ENCODE results near the gene NAT9. TPM values are rescaled to one million over a fixed set of nuclear protein-coding genes. Genes with fewer than 3 reads are reported as not detected.

Gene NAT9
- total RNA-seq, 1 experiment from 2014 or later, result 35.5 TPM

DNA sequence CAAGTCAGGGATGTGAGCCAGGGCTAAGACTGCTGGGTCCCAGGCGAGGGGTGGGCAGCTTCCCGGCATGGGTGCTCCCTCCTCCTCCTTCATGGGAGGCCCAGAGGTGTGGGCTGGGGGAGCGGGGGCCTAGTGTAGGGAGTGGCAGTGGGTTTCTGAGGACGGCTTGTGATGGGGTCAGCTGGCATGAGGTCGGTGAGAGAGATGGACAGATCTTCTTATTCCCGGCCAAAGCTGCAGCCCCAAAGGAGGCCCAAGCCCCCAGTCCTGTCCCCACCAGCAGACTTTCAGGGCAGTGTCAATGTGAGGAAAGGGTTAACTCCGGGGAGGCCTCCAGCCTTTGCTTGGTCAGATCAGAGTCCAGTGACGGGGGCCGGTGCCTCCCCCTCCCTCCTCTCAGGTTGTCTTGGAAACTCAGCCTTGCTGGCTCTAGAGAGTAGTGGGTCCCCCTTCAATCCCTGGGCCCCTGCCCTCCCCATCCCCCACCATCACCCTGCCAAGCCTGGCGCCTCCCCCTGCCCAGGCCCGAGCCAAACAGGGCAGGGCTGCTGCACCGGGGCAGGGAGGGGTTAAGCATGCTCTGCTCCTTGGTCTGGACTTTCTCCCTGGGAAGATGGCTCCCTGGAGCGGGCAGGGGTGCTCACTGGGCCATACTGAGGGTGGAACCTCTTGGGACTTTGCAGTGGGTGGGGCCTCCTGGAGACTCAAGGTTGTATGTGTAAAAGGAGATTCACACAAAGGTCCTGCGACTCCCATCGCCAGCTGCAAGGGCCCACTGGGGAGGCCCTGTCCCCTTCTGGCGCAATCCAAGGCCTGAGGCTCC, 12.4 kb downstream of the NAT9 start:
- DNase-seq (ENCODE audit: low read depth), result no peak

DNA sequence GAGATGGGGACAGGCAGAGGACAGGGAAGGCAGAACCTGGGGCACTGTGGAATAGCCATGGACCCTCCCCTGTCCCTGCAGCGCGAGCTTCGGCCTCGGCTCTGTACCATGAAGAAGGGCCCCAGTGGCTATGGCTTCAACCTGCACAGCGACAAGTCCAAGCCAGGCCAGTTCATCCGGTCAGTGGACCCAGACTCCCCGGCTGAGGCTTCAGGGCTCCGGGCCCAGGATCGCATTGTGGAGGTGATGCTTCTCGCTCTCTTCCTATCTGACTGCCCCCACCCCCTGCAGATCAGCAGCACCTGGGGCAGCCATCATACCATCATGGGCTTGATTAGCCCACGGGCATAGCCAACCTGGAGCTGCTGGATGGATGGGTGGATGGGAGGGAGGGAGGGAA, 14.2 kb downstream of the NAT9 start:
- DNase-seq (ENCODE audit: low read depth), result no peak

DNA sequence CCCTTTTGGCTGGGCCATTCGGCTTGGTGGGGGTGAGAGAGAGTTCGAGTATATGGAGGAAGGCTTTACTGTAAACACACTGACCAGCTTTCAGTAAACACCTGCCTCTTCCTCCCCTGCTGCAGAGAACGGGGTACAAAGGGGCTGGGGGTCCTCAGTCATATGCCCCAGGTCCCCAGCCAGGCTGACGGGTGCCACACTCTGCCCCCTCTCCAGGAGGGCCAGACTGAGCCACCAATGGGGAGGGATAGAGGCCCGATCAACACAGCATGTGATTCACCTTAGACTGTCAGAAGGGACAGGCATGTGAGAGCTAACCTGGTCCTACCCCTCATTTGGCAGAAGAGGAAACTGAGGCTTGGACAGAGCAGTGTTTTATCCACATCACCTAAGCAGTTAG, 14.7 kb downstream of the NAT9 start:
- no peak for DNase-seq (ENCODE audit: low read depth)

DNA sequence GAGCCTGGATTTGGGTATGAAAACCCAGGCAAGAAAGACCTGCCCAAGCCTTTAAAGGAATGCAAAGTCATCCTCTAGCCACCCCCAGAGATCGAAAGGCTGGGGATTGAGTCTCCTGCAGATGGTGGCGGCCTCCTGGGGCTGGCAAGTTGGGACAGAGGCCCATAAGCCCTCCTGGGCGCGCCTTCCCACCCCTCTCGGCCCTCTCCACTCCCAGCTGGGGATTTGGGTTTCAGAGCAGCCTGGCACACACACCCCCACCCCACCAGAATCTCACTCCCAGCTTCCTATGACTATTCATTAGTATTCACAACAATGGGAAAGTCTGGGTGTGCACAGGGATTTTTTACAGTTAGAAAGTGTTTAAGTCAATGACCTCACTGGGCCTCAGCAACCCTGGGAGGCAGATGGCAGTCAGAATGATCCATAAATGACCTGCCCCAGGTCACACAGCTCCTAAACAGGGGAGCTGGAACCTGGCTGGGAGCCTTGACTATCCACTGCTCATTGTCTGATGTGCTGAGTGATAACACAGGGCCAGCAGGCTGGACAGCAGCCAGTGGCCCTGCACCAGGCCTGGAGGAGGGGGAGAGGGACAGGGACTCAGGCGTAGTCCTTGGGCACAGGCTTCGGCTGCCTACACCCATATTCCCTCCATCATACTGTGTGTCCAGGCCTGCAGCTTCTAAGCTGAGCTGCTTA, 15.6 kb downstream of the NAT9 start:
- DNase-seq (ENCODE audit: low read depth), result no peak

GRCh38 chr17:74759941-74760340, 16.2 kb downstream of the NAT9 start:
- DNase-seq (ENCODE audit: low read depth), result no peak

GRCh38 chr17:74759243-74759801, 16.8 kb downstream of the NAT9 start:
- peak; percentile 65 for DNase-seq (ENCODE audit: low read depth)

DNA sequence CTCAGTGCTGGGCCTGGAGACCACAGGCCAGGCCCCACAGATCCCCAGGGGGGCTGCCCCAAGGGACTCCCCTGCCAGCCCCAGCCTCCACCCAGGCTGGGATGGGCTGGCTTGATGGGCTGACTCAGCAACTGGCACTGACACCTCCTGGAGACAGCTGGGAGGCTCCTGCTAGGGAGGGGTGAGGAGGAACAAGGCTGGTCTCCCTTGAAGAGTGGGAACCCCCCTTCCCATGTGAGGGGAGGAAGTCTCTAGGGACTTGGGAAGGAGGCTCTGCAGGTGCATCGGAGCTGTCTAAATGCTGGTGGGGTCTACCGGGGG, 17.3 kb downstream of the NAT9 start:
- DNase-seq (ENCODE audit: low read depth), result peak; percentile 88

- peak; percentile 86 for DNase-seq (ENCODE audit: low read depth)
Measured at GRCh38 chr17:74757931-74758847, 18.0 kb downstream of the NAT9 start.

DNA sequence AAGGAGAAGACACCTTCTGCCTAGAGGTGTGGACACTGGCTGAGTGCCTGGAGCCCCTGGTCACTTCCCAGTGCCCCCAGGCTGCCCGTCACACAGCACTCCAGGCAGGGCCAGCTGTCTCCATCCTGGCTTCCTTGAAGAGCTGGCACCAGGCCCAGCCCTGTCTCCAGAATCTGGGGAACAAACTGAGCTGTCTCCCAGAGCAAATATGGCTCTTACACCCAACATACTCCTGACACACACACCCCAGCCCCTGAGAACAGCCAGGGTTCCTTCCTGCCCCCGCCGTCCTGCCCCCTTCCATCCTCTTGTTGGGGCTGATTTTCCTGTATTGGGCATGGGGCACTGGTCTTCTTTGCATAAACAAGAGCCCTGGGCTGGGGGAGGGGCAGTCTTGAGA, 18.6 kb downstream of the NAT9 start:
- DNase-seq (ENCODE audit: low read depth), result peak; percentile 84

- no peak for DNase-seq (ENCODE audit: low read depth)
Measured at GRCh38 chr17:74756891-74757290, 19.3 kb downstream of the NAT9 start.

- DNase-seq (ENCODE audit: low read depth), result no peak
Measured at GRCh38 chr17:74755533-74755932, 20.6 kb downstream of the NAT9 start.

DNA sequence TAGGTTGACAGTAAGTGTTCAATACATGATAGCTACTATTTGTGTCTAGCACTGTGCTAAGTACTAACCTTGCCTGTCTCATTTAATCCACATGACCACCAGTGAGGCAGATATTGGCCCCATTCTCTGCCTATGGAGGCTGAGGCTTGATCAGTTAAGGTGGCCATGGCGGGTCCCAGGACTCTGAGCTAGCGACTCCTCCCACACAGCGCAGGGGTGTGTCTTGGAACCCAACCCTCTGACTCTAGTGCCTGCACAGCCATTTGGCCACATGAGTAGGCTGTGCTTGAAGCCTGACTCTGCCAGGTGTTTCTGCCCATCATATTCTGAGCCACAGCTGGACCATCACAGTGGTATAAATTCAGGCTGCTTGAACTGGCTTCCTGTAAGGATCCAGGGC, 21.3 kb downstream of the NAT9 start:
- DNase-seq (ENCODE audit: low read depth), result peak; percentile 75

DNA sequence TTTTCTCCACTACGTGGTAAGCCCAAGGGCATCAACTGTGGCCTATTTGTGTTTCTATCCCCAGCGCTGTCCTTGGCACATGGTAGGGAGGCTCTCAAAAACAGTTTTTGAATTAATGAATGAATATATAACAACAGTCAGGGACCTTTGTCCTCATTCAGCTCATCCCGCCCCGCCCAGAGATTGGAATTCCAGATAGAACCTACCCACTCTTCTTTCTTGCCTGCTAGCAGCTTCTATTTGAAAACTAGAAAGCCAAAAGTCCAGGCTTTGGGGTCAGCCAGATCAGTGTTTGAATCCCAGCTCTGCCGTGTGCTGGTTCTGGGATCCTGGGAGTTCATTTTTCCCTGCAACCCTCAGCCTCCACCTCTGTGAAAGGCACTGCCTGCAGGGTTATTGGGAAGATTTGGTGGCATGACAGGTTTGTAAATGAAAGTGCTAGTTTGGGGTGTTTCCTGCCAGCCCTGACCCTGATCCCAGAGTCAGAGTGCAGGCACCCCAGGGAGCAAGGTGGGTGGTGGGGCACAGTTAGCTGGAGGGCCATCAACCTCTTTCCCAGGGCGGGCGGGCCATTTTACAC, 23.2 kb downstream of the NAT9 start:
- no peak for DNase-seq (ENCODE audit: low read depth)

DNA sequence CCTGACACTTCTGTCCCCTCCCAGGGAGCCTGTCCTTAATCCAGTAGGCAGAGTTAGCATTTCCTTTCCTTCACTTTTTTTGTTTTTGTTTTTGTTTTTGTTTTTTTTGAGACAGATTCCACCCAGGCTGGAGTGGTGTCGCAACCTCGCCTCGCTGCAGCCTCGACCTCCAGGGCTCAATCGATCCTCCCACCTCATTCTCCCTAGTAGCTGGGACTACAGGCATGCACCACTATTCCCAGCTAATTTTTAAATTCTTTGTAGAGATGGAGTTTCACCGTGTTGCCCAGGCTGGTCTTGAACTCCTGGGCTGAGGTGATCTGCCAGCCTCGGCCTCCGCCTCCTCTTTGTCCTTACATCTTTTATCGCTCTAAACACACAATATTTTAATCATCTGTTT, 23.7 kb downstream of the NAT9 start:
- no peak for DNase-seq (ENCODE audit: low read depth)

GRCh38 chr17:74750327-74751069, 25.6 kb downstream of the NAT9 start:
- DNase-seq (ENCODE audit: low read depth), result peak; percentile 47

GRCh38 chr17:74750039-74750326, 26.2 kb downstream of the NAT9 start:
- no peak for DNase-seq (ENCODE audit: low read depth)

GRCh38 chr17:74749279-74750038, 26.7 kb downstream of the NAT9 start:
- DNase-seq (ENCODE audit: low read depth), result peak; percentile 44

GRCh38 chr17:74748529-74749278, 27.4 kb downstream of the NAT9 start, which contains the start of gene NHERF1:
Gene NHERF1 (plus strand): TSS chr17:74748628. CDS start chr17:74748847, 219 bp downstream.
- DNase-seq (ENCODE audit: low read depth), result peak; percentile 90

DNA sequence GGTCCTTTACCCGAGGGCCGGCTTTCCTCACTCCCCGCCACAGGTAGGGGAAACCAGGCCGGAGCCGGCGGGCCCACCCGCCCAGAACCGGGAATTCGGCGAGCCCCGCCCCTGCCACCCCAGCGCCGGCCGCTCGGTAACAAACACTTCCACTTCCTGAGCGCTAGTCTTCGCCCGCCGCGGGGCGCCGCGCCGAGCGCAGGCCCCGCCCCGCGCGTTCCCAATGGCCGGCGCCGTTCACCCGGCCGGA, 27.9 kb downstream of the NAT9 start:
- DNase-seq (ENCODE audit: low read depth), result no peak

GRCh38 chr17:74746922-74747321, 29.2 kb downstream of the NAT9 start:
- no peak for DNase-seq (ENCODE audit: low read depth)
